NCI-H2196 treated with DMSO at 0.1 percent for 48 hours (cell line): ENCODE data around the gene TMX1.
A peak's percentile ranks its signal among the peaks of the same experiment; 100 is the strongest.
"Not testable (repeated sequence)": the region's sequence is repeated elsewhere in the genome, so short reads cannot be mapped to it uniquely, and the experiment has no call there.

Source experiments
- DNase-seq: peaks from one replicate; lab custom pipeline; 2025; ENCODE audit not compliant: unreplicated experiment; lab: John Stamatoyannopoulos, UW

Gene TMX1, protein sequence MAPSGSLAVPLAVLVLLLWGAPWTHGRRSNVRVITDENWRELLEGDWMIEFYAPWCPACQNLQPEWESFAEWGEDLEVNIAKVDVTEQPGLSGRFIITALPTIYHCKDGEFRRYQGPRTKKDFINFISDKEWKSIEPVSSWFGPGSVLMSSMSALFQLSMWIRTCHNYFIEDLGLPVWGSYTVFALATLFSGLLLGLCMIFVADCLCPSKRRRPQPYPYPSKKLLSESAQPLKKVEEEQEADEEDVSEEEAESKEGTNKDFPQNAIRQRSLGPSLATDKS

DNA sequence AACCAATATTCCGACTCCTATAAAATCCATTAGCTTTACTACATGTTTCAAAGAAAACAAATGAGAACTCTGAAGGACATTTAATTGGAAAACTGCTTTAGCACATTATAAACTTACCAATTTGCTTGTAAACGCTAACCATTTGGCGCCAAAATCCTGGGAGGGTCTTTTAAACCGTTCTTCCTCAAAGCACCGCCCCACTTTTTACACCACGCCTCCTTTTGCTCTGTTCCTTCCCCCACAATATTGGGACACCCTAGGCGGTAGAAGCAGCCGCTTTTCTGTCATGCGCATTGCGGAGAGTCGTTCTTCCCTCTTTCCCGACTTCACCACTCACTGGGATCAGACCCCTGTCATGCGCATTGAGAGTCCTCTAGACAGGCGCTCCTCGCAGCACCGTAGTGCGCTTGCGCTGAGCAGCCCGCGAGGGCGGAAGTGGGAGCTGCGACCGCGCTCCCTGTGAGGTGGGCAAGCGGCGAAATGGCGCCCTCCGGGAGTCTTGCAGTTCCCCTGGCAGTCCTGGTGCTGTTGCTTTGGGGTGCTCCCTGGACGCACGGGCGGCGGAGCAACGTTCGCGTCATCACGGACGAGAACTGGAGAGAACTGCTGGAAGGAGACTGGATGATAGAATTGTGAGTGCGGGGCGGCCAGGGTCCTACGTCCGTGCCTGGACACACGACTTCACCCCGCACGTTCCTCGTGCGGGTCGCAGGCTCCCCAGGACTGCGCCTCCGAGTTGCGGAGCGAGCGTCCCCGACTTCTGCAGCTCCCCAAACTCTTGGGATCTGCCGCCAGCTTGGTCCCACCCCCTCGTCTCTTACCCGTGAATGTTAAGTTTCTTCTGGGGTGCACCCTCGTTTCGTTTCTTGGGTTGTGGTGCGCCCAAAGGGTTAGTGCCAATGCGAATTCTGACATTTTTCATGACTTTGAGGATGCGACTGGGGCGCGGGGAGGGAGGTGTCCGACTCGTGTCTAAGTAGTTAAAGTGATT is at the start of gene TMX1:
Gene TMX1 (plus strand): TSS at position 435 of the 991 bp plus-strand sequence. CDS start 46 bp downstream, at position 481.
- DNase-seq, result peak; percentile 98

DNA sequence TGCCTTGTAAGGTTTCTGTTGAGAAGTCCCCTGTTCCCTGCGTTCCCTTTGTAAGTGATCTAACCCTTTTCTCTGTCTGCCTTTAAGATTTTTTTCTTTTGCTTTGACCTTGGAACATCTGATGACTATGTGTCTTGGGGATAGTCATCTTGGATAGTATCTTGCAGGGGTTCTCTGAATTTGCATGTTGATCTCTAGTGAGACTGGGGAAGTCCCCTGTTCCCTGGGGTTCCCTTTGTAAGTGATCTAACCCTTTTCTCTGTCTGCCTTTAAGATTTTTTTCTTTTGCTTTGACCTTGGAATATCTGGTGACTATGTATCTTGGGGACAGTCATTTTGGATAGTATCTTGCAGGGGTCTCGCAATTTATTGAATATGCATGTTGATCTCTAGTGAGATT is 38.2 kb upstream of the TMX1 start:
- DNase-seq, result no peak

DNA sequence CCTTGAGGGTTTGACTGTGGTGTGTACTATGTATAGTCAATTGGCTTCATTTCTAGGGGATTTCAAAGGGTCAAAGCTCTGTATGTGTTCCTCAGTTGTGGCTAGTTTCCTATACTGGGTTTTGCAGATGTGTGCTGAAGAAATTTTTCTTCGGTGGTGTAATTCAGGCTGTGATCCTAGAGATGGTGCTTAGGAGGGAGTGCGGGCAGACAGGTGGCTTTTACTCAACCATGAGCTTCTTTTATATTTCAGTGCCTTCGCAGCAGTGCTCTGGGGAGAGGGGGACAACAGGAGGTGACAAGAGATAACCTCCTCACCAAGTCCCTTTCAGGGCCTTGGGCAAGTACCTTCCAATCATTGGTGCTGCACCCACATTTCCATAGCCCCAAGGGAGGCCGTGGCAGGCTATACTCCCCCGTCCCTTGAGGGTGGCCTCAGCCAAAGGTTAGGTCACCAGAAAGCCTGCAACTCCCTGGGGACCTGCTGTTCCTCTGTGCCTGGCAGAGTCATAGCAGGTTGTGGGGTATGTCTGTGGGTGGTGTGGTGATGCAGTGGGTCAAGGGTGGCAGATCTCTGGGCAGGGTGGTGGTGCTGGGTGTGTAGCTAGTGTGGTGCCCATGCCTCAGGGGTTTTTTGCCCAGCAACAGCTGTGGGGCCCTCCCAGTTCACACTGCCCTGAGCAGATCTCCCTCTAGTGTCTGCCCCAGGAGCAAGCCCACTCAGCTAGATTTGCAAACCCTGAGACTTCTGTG is 37.0 kb upstream of the TMX1 start:
- DNase-seq, result no peak

DNA sequence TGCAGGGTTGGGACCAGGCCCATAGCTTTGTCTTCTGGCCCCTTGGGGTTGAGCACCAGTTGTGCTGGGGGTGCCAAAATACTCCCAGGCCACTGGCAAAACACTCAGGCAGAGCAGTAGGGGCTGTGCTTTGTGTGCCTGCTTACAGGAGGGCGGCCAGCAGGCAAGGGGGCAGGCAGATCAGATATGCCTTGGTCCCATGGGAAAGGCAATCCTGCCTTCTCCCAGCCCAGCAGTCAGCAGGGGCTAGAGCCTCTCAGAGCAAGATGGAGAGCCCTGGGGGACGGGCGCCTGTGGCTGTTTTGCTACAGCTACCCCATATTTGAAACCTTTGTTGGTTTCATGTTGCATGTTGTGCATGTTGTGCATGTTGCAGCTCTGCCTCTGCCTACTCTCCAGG is 36.2 kb upstream of the TMX1 start:
- no peak for DNase-seq

DNA sequence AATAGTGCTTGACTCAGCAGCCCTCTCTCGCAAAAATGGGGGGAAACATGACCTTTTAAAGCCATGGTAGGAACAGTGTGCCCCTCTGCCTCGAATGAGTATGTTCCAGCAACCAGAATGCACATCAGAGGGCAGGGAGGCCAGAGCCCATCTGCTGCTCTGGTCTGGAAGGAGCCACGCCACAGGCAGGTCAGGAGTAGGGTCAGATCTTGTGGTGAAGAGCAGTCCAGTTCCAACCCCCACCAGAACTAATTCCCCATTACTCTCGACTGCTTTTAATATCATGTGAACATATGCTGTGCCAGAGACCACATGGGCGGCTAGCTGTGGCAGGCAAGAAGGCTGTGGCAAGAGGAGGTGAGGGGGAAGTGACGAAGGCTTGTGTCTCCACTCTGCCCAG is 34.6 kb upstream of the TMX1 start:
- DNase-seq, result no peak

DNA sequence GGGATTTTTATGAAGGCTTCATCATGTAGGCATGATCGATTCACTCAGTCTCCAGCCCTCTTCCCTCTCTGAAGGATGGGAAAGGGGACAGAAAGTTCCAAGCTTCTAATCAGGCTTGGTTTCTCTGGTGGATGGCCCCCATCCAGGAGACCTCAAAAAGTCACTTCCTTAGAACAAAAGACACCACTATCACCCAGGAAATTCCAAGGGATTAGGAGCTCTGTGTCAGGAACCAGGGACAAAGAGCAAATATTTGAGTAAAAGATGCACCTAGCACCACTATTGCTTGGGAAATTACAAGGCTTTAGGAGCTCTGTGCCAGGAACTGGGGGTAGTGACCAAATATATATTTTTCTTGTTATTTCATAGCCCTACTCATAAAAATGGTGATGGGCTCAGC is 33.6 kb upstream of the TMX1 start:
- no peak for DNase-seq

DNA sequence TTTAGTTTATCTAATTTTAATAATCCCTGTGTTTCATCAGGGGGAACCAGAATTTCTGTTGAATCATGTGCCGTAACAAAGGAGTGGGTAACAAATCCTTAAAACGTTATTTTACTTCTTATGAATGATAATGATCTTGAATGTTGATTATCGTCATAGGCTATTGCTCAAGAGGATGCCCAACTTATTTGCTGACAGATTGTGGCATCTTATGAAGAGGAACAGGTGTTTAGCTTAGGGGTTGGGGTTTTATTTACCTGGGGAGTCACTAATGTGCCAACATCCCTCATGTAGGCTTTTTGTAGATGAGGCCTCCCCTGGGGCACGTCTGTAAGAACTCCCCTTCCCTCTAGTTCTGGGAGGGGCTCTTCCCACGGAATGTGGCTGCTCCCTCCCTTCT is 32.4 kb upstream of the TMX1 start:
- no peak for DNase-seq

DNA sequence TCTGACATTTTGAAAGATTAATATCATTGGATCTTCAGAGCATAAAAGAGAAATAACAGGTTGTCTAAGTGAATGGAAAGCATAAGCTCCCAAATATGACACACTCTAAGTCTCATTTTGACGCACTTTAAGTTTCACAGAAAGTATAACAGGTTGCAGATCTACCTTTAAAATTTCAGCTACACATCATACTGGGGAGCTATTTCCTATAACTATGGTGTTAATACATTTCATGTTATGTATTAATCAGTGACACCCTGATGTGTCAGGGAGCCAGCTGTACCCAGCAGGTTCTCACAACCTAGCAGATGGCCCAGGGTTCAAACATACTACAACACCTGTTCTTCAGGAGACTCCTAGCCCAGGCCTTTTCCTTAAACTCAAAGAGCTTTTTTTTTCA is 31.1 kb upstream of the TMX1 start:
- peak; percentile 61 for DNase-seq

DNA sequence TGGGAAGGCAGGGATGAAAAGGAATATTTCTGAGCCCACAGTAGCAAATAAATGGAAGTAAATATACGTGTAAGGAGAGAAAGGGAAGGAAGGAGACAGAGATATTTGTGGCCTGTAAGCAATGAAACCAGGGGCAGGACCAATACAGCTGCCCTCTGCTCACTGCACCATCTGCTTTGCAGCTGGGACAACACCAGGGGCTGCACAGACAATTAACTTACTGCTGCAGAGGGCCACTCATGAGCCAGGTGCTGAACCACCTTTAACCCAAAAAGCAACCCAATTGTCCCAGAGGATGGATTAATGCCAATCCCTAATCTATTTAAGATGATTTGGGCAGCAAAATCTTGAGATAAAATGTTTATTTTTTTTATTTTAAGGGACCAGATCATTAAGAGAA is 30.6 kb upstream of the TMX1 start:
- DNase-seq, result peak; percentile 82

DNA sequence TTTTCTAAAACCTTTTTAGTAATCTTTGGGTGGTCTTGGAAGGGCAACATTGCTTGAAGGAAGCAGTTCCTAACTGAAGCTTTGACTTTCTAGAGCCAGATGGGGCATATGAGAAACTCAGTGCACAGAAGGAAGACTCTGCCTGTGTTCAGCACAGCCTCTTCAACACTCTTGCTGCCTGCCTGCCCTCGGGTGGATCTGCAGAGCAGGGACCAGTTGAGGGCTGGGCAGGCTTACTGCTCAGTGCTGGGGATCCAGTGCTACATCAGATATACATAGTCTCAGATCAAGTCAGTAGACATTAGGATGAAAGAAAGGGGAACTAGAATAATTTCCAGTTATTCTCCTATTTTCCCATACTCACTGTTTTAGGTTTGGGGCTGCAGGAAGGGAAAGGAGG is 29.5 kb upstream of the TMX1 start:
- peak; percentile 27 for DNase-seq

DNA sequence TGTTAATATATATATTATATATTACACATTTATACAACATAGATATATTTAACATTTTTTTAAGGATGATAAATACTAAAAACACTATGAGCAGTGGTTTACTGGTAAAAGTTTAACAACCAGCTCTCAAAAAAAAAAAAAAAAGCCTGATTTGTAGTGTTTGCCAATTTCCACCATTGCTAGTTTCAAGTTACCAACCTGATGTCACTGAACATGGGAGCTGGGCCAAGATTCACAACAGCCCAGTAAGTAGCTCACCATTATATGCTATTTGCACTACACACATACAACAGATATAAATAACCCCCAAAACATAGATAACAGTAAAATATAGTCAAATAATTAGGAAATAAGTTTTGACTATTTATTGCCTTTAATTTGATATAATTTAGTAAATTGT is 28.9 kb upstream of the TMX1 start:
- DNase-seq, result peak; percentile 67

DNA sequence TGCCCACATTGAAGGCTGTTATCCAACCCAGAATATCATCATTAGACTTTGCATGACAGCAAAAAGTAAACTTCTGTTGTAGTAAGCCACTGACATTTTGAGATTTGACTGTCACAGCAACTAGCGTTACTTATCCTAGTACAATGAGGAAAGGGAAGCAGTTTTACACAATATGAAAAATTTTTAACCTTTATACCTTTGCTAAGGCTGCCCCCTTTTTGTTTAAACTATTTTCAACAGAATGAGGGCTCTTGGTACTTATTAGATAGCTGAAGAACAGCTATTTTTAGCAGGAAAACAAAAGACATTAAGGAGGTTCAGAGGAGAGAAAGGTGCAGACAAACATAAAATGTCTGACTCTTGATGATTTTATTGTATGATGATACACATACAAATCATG is 23.4 kb upstream of the TMX1 start:
- no peak for DNase-seq

DNA sequence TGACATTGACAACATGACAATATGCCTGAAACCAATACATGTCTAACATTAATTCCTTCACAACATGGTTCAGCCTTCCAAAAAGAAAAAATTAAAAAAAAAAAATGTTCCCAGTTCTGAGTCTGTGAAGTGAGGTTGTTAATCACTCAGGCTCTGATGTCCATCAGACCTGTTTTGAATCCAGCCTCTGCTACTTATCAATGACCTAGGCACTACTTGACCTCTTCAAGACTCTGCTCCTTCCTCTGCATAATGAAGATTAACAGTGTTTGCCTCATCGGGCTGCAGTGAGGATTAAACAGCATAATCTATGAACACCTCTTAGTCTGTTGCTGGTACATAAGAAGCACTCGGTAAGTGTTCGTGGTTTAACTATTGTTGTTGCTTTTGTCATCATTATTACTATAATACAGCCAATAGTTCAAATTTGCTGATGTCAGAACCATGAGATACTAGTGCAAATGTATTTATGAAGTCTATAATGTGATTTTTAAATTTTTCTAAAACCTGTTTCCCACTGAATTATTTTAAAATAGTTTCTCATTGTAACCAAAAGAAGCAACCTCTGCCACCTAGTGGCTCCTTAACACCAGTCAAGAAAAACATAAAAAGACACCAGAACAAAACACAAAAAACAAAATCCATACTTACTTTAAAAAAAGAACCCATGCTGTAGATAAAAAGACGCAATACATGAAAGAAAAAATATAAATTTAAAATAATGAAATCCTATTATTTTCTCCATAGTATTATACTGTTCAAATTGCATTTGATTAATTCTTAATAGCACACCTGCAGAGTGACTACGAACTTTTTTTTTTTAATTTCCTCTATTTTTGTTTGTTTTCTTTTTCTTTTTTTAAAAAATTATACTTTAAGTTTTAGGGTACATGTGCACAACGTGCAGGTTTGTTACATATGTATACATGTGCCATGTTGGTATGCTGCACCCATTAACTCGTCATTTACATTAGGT is 20.3 kb upstream of the TMX1 start:
- DNase-seq, result peak; percentile 21

DNA sequence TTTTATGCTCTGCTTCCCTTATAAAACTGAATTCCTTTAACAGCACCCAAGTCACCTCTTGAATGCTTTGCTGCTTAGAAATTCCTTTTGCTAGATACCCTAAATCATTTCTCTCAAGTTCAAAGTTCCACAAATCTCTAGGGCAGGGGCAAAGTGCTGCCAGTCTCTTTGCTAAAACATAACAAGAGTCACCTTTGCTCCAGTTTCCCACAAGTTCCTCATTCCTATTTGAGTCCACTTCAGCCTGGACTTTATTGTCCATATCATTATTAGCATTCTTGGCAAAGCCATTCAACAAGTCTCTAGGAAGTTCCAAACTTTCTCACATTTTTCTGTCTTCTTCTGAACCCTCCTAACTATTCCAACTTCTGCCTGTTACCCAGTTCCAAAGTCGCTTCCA is 16.6 kb upstream of the TMX1 start:
- DNase-seq, result not testable (repeated sequence)

DNA sequence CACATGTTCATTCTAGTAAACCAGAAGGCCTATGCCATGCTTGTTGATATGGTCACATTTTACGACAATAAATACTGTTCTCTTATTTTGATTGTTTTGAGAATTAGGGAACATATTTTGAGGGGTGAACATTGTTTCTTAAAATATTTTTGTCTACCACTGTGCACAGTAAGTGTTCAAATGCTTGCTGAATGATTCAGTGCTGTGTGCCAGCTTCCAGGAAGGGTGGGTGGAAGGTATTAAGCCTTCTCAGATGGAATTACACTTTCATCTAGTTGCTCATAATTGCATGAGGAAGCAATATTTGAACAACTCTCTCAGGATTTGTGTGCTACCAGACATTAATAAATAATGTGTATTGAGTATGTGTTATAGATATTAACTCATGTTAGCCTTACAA is 15.5 kb upstream of the TMX1 start:
- no peak for DNase-seq

DNA sequence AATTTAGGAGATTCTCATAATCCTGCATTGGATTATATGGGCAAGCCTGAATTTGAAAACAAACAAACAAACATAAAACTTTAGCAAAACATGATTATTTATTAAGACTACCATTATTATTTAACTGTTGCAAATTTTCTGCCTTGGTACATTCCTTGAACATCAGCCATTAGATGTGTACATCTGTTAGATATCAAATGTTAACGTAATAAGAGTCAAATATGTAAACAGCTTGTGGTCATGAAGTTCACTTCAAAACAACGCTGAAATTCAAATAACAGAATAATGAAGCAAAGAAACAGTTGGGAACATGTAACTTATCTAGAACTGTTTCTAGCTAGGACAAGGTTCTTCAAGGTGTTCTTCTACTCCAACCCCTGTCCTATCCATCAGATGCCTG is 14.3 kb upstream of the TMX1 start:
- DNase-seq, result no peak

DNA sequence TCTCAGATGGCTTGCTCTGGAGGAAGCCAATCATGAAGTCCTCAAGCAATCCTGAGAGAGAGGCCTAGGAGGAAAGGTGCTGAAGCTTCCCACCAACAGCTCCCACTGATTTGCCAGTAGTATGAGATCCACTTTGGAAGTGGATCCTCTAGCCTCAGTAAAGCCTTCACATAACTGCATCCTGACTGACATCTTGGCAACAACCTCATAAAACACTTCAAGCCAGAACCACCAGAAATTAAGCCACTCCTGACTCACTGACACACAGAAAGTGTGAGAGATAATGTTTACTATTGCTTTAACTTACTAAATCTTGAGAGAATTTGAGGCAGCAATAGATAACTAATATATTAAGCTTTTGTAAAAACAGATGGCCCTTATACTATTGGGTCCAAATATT is 11.7 kb upstream of the TMX1 start:
- no peak for DNase-seq

DNA sequence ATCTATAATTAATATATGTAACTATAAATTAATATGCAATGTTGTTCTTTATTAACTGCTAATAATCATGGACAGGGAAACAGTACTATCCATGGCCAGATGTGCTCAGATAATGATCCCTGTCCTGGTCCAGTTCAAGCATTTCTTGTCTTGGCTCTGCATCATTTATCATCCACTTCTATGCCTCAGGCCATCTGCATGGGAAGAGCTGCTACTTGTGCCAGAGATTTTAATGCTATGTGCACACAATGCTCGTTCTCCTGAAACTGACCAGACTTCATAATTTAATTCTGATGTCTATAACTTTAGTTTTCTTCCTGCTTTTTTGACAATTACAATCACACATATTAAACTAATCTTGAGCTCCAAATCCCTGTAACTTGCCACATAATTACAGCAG is 11.2 kb upstream of the TMX1 start:
- DNase-seq, result no peak

DNA sequence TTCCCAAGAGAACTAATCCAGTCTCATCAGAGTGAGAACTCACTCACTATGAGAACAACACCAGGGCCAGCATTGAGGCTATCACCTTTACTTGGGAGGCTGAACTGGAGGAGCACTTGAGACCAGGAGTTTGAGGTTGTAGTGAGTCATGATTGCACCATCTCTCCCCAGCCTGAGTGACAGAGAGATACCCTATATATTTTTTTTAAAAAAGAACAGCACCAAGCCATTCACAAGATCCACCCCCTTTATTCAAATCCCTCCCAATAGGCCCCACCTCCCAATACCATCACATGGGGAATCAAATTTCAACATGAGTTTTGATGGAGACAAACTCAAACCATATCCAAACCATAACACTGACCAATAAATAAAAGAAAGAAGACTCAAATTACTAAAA is 3.7 kb upstream of the TMX1 start:
- no peak for DNase-seq

DNA sequence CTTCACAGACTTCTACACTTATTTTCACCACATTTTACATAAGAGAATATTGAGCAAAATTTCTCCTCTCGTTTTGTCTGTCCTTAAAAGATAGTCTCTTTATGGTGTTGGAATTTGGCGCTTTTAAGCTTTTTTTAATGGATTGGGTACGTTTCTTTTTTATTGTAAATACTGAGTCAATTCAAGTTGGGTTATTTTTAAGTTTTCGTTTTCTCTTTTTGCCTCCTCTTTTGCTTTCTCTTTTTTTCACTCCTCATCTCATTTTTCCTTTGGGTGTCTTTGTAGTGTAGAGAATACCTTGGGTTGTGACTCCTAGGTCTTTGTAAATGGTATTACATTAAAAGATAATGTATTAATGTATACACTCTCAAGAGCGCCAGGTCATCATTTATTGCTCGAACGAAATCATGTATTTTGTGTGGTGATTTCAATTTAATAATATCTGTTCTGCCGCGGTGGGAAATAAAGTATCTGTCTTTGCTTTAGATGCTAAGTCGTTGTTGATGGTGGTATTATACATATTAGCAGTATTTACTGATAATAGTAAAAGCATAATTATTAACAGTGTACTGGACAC is 845 bp downstream of the TMX1 start:
- DNase-seq, result no peak
